NCI-H2107 treated with DMSO at 0.1 percent for 48 hours (cell line): Measurements from ENCODE around the gene FHIT.
A peak's percentile ranks its signal among the peaks of the same experiment; 100 is the strongest.

Source experiments
- DNase-seq: peaks from one replicate; lab custom pipeline; 2025; ENCODE audit not compliant: unreplicated experiment; lab: John Stamatoyannopoulos, UW

Gene FHIT

DNA sequence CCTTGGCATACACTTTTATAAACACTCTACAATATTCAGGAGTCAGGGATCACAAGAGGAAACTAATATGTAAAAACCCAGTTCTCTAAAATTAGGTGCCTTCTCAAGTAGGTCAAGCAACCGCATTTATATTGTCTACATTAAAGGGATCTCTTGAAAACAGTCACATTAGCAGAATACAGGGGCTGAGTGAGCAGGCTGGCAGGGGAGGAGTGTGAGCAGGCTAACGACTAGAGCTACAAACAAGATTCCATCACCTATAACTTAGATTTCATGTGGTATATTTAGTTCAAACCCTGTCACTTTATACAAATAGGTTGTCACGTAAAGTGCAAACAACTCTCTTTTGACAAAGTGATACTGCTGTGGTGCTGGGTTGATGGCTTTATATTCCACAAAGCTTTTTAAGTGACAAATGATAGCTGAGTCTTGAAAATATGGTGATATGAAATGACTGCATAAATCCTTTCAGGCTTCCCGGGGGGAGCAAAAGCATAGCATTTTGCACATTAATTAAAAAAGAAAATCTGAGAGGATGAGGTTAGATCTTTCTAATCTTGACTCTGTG is 937.9 kb downstream of the FHIT start:
- DNase-seq = no peak

DNA sequence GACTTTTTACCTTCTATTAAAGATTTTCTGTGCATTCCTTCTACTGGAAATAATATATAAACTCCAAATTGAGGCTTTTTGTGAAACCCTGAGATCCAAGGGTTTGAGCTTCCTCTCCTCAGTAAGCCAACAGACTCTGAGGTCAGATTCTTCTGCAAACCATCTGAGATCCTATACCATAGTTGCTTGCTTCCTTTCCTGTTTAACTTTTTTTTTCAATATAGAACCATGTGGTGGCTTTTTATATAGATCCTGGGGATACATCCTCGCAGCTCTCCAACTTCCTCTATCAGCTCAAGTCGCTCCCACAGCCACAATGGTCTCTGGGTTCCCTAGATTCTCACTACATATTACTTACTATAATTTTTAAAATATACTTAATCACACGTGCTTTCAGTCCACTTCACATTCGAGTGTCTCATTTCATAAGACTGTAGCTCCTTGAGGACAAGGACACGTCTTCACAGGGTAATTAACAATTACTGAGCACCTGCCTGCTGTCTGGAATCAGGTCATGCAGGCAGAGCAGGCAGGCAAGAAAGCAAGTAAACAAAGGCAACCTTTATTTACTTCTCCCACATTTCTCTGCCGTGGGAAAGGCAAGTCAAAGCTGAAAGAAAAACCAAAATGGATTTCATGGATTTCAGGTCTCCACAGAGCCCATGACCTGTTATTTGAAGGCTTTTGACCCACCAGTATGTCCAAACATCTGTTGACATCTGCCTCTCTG is 941.5 kb downstream of the FHIT start:
- DNase-seq = no peak

DNA sequence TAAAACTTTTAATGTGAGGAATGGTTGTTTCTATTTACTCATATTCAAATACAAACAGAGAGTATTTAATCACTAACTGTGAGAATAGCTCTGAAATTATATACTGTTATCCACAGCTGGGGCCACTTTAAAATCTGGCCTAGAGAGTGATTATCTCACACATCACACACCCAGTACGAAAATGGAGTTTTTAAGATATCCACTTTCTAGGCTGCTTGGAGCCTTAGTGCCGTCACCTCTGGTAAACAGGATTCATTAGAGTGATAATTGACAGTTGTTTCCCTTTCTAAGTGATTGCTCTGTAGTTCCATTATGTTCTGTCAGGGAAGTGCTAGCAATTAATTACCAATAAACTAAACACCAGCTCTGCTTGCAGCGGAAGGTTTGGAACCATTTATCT is 942.4 kb downstream of the FHIT start:
- no peak for DNase-seq

DNA sequence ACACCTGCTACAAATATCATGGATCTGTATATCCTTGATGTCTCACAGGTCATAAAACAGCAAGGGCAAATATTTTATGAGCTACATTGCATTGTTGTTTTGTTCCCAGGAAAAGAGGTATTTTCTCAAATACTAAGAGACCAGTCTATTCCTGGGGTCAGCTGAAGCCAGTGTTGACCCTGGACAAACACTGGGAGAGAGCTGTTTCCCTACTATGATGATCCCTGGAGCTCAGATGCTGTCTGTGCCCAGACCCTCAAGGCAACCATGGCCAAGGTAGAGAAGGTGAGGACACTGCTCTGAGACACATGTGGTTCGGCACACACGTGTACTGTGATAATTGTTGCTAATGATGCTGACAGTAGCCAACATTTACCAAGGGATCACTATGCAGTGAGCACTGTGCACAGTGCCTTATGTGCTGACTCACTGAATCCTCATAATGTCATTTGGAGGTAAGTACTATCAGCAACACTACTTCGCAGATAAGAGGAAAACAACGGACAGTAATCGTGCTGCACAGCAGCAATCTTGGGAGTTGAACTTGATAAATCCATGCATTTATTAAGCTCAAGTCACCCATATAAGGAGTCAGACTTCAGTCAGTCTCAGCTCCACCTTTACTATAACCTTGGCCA is 943.6 kb downstream of the FHIT start:
- no peak for DNase-seq

DNA sequence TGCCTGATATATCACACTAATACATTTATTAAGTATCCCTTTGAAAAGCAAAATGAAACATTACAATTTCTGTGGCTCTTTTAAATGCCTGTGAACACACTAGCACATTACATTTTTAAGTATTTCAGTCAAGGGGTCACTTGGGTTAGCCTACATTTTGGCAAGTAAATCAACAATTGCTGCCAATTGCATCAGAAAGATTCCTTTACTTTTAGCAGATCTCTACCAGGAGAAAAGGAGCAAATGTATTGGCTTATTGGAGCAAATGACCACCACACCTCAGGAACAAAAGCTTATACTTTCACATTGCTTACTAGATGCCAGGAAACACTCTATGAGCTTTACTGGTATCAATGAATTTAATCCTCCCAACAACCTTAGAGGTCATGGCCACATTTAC is 947.1 kb downstream of the FHIT start:
- DNase-seq = no peak

DNA sequence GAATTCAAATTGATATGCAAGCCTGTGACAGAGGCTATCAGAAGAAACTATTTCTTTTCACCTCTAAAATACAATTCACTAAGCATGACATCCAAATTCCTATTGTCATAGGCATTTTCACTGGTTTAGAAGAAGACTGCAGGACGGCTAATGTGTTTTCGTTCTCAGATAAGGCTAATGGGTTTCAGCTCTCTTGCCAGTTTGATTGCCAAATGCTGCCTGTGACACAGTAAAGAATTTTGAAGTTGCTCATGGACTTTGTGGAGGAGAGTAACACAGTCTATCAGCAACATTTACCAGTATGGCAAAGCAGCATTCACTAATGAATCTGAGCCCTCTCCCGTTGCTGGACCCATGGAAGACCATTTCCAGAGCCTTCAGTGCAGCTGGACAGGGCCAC is 948.1 kb downstream of the FHIT start:
- no peak for DNase-seq

DNA sequence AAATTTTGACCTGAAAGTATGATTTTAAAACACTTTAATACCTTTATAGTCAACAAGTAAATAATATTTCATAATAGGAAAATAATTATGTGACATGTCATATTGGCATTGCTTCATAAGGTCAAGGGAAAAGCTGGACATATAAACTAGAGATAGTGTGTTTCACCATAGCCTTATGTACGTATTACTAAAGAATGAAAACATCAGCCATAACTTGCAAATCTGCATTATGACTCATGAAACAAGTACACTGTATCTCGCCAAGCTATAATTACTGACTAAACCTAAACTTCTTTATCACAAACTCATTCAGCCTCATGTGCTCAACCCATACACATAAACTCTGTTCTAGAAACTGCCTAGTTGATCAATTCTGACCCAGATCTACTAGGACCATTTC is 950.1 kb downstream of the FHIT start:
- DNase-seq = no peak

DNA sequence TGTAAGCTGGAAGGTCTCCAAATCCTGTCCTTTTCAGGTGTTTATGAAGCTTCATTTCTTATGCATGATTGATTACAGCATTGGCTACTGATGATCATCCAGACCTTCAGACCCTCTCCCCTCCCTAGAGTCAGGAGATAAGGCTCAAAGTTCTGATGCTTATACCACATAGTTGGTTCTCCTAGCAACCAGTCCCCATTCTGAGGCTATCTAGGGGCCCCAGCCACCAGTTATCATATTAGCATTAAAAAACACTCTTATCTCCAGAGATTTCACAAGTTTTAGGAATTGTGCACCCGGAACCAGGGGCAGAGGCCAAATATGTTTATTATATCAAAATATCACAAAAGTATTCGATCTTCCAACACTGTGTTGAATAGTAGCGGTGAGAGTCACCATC is 953.1 kb downstream of the FHIT start:
- DNase-seq = no peak

DNA sequence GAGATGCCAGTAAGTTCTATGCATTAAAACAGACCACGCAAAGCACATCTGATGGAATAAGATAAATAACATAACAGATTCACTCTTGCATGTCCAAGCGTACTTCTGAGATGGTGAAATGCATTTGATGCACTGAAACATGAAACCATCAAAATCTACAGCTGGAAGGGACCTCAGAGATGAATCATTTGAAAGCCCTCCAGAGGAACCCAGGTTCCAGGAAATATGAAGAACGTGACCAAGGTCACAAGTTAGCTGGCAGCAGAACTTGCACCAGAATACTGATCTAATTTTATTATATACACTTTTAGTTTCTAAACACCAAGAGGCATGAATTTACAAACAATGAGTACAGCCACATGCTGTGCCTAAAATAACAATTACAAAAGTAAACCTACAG is 957.1 kb downstream of the FHIT start:
- peak; percentile 39 for DNase-seq

DNA sequence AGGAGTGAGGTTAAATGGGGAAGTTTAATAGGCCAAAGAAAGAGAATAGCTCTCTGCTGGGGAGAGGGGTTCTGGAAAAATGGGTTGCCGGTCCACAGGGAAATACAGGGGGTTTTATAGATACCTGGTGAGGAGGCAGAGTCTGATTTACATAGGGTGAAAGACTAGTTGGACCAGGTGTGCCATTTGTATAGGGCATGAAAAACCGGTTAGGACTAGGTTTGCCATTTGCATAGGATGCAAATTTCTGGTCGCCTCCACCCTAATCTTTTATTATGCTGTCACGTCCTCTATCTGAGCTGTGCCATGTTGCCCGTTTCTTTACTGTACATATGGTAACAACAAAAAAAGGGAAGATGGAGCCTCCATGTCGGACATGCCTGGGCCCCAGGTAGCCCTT is 960.1 kb downstream of the FHIT start:
- DNase-seq = no peak

DNA sequence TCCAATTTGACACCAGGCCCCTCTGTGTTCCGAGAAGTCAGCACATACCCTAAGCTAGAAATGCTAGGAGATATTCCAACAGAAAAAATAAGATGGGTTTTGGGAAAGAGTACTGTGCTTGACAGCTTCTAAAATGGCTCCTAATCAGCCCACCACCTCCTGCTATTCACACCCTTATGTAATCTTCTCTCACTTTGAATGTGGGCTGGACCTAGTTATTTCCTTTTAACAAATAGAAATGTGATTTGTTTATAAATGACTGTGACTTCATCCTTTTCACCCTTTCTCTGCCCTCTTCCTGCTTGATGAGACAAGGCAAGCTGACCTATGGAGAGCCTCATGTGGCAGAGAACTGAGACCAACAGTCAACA is 961.1 kb downstream of the FHIT start:
- DNase-seq = no peak

DNA sequence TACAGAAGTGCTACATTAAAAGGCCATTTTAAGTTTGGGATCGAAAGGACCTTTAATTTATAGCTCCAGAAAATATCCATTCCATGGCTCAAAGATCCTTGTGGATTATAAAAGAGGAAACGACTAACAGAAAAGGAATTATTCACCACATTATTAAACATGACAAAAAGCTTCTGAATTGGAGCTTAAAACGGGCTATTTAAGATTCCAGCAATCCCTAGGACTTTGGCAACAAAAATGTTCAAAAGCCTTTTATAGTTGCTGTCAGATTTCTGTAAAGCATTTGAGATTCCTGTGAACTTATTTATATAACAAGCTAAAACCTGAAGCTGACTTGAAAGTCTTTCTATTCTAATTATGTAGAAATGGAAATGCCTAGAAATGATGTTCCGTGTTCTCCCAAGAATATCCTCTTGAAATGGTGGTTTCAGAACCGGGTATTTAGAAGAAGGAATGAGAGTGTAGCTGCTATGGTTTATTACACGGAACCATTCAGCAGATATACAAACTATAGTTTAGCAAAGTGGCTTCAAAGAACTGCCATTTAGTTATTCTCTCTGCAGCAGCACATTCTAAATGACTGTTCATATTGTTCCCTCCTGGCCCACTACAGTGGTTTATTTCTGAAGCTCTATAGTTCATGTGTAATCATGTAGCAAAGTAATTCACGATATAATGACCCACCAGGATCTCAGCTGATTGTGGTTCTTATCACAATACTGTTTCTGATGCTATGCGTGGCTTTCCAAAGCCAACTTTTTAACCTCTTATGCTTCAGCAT is 961.7 kb downstream of the FHIT start:
- no peak for DNase-seq

DNA sequence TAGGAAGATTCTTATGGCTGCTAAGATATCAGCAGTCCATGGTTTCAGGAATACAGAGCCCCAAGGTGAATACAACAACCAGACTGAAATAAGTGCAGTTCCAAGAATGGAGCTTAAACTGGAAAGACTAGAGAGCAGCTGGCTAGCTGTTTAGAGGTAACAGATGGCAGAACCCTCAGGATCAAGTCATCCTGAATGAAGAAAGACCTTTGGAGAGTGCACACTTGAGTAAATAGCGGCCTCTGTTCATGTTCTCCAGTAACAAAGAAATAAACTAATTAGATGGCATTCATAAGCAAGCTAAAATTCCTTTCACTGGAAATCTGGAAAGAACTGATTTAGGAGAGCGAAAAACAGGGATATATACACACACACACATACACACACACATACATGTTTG is 968.4 kb downstream of the FHIT start:
- DNase-seq = peak; percentile 13

DNA sequence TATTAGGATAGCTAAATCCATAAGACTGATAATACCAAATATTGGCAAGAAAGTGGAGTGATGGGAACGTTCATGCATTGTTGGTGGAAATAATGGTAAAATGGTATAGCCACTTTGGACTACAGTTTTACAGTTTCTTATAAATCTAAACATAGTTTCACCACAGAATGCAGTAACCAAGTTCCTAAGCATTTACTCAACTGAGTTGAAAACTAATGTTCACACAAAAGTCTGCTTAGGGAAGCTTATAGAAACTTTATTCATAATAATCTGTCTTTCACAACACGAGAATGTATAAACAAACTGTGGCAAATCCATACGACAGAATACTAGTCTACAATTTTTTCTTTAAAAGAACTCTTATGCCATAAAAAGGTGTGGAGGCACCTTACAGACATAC is 969.3 kb downstream of the FHIT start:
- no peak for DNase-seq

DNA sequence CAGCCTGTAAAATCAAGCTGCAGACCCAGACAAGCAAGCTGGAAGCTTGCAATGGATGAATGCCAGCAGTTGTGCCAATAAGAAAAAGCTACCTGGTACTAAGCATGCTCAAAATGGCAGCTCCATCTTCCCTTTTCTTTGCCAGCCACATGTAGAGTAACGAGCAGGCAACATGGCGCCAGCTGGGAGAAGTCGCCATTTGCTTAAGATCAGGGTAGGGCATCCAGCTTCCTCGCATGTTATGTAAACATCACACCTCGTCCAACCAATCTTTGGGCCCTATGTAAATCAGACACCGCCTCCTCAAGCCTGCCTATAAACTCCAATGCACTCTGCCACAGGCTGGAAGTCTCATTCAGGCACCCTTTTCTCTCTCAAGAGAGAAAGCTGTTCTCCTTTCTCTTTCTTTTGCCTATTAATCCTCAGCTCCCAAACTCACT is 973.9 kb downstream of the FHIT start:
- no peak for DNase-seq

DNA sequence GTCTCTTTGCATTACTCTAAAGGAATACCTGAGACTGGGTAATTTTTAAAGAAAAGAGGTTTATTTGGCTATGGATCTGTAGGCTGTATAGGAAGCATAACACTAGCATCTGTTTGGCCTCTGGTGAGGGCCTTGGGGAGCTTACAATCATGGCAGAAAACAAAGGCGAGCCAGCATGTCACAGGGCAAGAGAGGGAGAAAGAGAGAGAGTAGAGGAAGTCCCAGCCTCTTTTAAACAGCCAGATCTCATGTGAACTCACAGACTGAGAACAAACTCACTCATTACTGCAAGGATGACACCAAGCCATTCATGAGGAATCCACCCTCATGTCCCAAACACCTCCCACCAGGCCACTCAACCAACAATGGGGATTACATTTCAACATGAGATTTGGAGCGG is 974.6 kb downstream of the FHIT start:
- DNase-seq = no peak

DNA sequence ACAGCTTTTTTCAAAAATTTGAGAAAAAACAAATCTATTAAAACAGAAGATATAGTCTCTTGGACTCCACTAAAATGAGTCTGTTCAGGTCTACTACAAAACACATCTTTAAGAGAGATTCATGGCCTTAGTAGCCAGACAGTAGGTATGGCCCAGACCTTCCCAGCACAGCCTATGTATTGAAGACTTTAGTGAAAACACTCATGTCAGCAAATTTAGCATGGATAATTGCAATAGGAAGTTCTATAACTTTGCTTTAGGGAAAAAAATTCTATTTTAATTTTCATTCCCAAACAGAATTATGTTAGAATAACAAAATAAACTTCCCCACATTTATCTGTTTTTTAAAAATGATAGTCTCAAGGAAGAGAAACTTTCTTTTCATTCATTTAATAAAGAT is 976.6 kb downstream of the FHIT start:
- DNase-seq = no peak

DNA sequence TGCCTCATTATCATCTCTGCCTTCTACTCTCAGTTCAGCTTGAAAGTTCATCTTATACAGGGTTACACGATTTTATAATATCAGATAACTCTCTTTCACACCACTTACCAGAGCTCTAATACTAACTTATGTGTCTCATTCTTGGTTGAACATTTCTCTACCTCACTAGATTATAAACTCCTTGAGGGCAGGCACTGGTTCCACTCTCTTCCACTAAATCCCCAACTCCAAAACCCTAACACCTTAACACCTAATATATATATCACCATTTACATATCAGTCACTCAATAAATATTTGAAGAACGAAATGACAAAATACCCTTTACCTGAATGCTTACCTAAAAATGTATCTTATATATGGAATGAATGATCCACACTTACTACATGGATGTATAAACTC is 977.2 kb downstream of the FHIT start:
- DNase-seq = no peak

DNA sequence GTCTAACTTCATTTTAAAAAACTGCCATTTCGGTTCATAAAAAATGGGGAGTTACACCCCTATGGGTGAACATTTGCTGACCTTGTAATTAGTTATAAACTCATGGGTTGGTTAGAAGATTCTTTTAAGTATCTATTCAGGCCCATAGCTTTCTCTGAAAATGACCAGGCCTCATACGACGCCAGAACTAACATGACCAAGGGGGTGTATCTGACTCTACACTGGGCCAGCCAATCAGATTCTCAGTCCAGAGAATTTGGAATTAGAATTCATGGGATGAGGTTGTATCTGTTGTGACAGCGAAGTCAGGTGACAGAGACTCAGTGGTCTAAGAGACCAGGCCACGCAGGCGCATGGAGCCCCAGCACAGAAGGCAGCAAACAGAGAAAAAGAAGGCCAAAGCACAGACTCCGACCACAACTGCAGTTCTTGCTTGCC is 981.4 kb downstream of the FHIT start:
- no peak for DNase-seq

DNA sequence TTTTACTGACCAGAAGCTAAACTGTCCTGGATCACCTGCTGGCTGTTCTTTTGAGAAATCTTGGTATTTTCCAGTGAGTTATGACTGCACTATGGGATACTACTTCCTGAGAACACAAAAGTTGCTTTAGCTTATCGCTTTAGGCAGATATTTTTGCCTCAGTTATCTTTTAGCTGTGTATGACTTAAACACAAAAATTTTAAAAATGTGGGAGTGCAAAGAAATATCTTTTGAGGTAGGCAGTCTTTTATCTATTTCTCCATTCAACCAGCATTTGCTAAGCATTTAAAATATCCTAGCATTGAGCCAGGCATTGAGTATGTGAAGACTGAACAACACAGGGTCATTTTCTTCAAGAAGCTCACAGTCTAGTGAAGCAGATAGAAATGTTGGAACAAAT is 981.9 kb downstream of the FHIT start:
- DNase-seq = no peak

DNA sequence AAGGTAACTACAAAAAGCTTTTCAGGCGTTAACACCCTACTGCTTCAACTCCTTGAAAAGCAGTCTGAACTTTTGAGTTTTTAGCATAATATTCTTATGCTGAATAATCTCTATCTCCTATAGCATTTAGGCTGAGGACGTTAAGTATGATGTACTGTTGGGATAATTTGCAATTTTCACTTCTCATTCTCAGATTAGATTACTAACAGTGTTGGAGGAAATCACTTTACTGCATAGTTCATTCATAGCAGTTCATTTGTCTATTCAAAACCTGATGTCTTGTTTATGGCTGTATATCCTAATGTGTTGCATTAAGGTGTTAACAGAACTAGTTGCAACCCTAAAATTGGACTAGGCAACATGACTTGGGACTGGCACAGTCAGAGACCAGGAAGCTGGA is 983.1 kb downstream of the FHIT start:
- DNase-seq = no peak

DNA sequence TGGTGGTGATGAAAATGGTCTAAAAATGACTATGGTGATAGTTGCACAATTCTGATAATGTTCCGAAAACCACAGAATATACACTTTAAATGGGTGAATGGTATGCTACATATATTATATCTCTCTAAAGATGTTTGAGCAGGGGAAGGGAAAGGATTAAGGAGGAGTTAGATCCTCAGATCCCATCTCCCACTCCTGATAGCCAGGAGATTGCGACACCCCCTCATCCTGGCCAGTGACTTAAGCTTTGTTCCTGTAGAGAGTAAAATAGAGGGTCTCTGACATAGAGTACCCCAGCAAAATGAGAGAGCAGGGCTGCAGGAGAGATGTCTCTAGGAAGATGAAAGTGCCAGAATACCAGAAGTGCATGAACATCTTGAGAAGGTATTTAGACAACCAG is 984.8 kb downstream of the FHIT start:
- DNase-seq = no peak
